HEK293 (cell line): ENCODE data around the gene CISH.
A peak's percentile ranks its signal among the peaks of the same experiment; 100 is the strongest.

Experiments
- GLI4 ChIP-seq: fragments of 450-650 bp; formaldehyde crosslinking; IDR thresholded peaks from 2 replicates; pipeline ENCODE4 v1.5.1; 2016; ENCODE audit warnings: missing biosample characterization, missing genetic modification characterization
- GLIS1 ChIP-seq: fragments of 450-650 bp; formaldehyde crosslinking; IDR thresholded peaks from 2 replicates; pipeline ENCODE4 v1.5.1; 2016; ENCODE audit warnings: missing biosample characterization, missing genetic modification characterization
- HOXA7 ChIP-seq: sonication (generic); formaldehyde crosslinking; IDR thresholded peaks from 2 replicates; pipeline ENCODE4 v1.8.1; 2022; ENCODE audit warnings: missing genetic modification reagents, borderline replicate concordance
- KLF7 ChIP-seq: fragments of 450-650 bp; formaldehyde crosslinking; IDR thresholded peaks from 2 replicates; pipeline ENCODE4 v1.5.1; 2016; ENCODE audit warnings: missing biosample characterization, missing genetic modification characterization, borderline replicate concordance
- KLF9 ChIP-seq: fragments of 450-650 bp; formaldehyde crosslinking; IDR thresholded peaks from 2 replicates; pipeline ENCODE4 v1.5.1; 2016; ENCODE audit warnings: missing biosample characterization, missing genetic modification characterization, low read depth
- MYNN ChIP-seq: fragments of 450-650 bp; formaldehyde crosslinking; IDR thresholded peaks from 2 replicates; pipeline ENCODE4 v1.5.1; 2016; ENCODE audit warnings: missing biosample characterization, missing genetic modification characterization, borderline replicate concordance
- OSR2 ChIP-seq: fragments of 450-650 bp; formaldehyde crosslinking; IDR thresholded peaks from 2 replicates; pipeline ENCODE4 v1.5.1; 2016; ENCODE audit warnings: missing biosample characterization, missing genetic modification characterization
- OVOL3 ChIP-seq: fragments of 450-650 bp; formaldehyde crosslinking; IDR thresholded peaks from 2 replicates; pipeline ENCODE4 v1.5.1; 2016; ENCODE audit warnings: missing biosample characterization, missing genetic modification characterization
- SCRT1 ChIP-seq: fragments of 450-650 bp; formaldehyde crosslinking; IDR thresholded peaks from 2 replicates; pipeline ENCODE4 v1.5.1; 2016; ENCODE audit warnings: missing biosample characterization, missing genetic modification characterization, borderline replicate concordance
- ZBTB20 ChIP-seq: fragments of 450-650 bp; formaldehyde crosslinking; IDR thresholded peaks from 2 replicates; pipeline ENCODE4 v1.5.1; 2016; ENCODE audit warnings: missing biosample characterization, missing genetic modification characterization
- ZBTB21 ChIP-seq: fragments of 450-650 bp; formaldehyde crosslinking; IDR thresholded peaks from 2 replicates; pipeline ENCODE4 v1.5.1; 2017; ENCODE audit warnings: missing biosample characterization, missing genetic modification characterization
- ZBTB48 ChIP-seq: fragments of 450-650 bp; formaldehyde crosslinking; IDR thresholded peaks from 2 replicates; pipeline ENCODE4 v1.5.1; 2016; ENCODE audit warnings: missing biosample characterization, missing genetic modification characterization
- ZNF112 ChIP-seq: fragments of 450-650 bp; formaldehyde crosslinking; IDR thresholded peaks from 2 replicates; pipeline ENCODE4 v1.5.0; 2017; ENCODE audit warnings: missing biosample characterization, missing genetic modification characterization
- ZNF169 ChIP-seq: fragments of 450-650 bp; formaldehyde crosslinking; IDR thresholded peaks from 2 replicates; pipeline ENCODE4 v1.5.1; 2016; ENCODE audit warnings: missing biosample characterization, missing genetic modification characterization
- ZNF211 ChIP-seq: fragments of 450-650 bp; formaldehyde crosslinking; IDR thresholded peaks from 2 replicates; pipeline ENCODE4 v1.5.1; 2016; ENCODE audit warnings: low read depth, missing biosample characterization, missing genetic modification characterization
- ZNF239 ChIP-seq: fragments of 450-650 bp; formaldehyde crosslinking; IDR thresholded peaks from 2 replicates; pipeline ENCODE4 v1.5.1; 2016; ENCODE audit warnings: missing biosample characterization, missing genetic modification characterization
- ZNF341 ChIP-seq: fragments of 450-650 bp; formaldehyde crosslinking; IDR thresholded peaks from 2 replicates; pipeline ENCODE4; 2016; ENCODE audit warnings: low read depth, missing biosample characterization, missing genetic modification characterization
- ZNF391 ChIP-seq: fragments of 450-650 bp; formaldehyde crosslinking; IDR thresholded peaks from 2 replicates; pipeline ENCODE4 v1.5.1; 2016; ENCODE audit warnings: low read depth, missing biosample characterization, missing genetic modification characterization, borderline replicate concordance
- ZNF394 ChIP-seq: fragments of 450-650 bp; formaldehyde crosslinking; IDR thresholded peaks from 2 replicates; pipeline ENCODE4 v1.5.1; 2016; ENCODE audit warnings: missing biosample characterization, missing genetic modification characterization, mild to moderate bottlenecking, moderate library complexity, borderline replicate concordance
- ZNF404 ChIP-seq: fragments of 450-650 bp; formaldehyde crosslinking; IDR thresholded peaks from 2 replicates; pipeline ENCODE4 v1.5.1; 2017; ENCODE audit warnings: missing biosample characterization, missing genetic modification characterization
- ZNF558 ChIP-seq: fragments of 450-650 bp; formaldehyde crosslinking; IDR thresholded peaks from 2 replicates; pipeline ENCODE4 v1.5.1; 2016; ENCODE audit warnings: missing biosample characterization, missing genetic modification characterization
- ZNF610 ChIP-seq: fragments of 450-650 bp; formaldehyde crosslinking; IDR thresholded peaks from 2 replicates; pipeline ENCODE4 v1.5.1; 2016; ENCODE audit warnings: missing biosample characterization, missing genetic modification characterization, borderline replicate concordance
- ZNF654 ChIP-seq: fragments of 450-650 bp; formaldehyde crosslinking; IDR thresholded peaks from 2 replicates; pipeline ENCODE4 v1.5.1; 2016; ENCODE audit warnings: low read depth, missing biosample characterization, missing genetic modification characterization
- ZNF658 ChIP-seq: fragments of 450-650 bp; formaldehyde crosslinking; IDR thresholded peaks from 2 replicates; pipeline ENCODE4; 2016; ENCODE audit warnings: missing biosample characterization, missing genetic modification characterization
- ZNF664 ChIP-seq: fragments of 450-650 bp; formaldehyde crosslinking; IDR thresholded peaks from 2 replicates; pipeline ENCODE4 v1.5.1; 2016; ENCODE audit warnings: missing biosample characterization, missing genetic modification characterization
- ZNF677 ChIP-seq: fragments of 450-650 bp; IDR thresholded peaks from 2 replicates; pipeline ENCODE4 v1.5.0; 2018; ENCODE audit warnings: missing biosample characterization, mild to moderate bottlenecking, missing genetic modification characterization, moderate library complexity
- ZNF707 ChIP-seq: fragments of 450-650 bp; formaldehyde crosslinking; IDR thresholded peaks from 2 replicates; pipeline ENCODE4 v1.5.1; 2016; ENCODE audit warnings: missing biosample characterization, missing genetic modification characterization
- ZNF792 ChIP-seq: fragments of 450-650 bp; formaldehyde crosslinking; IDR thresholded peaks from 2 replicates; pipeline ENCODE4 v1.5.1; 2016; ENCODE audit warnings: missing biosample characterization, missing genetic modification characterization
- ZXDB ChIP-seq: fragments of 450-650 bp; formaldehyde crosslinking; IDR thresholded peaks from 2 replicates; pipeline ENCODE4 v1.5.1; 2016; ENCODE audit warnings: missing biosample characterization, missing genetic modification characterization
- TF ChIP-seq, protein P1 (sequence below): fragments of 450-650 bp; formaldehyde crosslinking; conservative IDR thresholded peaks from 2 replicates; pipeline ENCODE4 v1.5.1; 2016; ENCODE audit warnings: low read depth, missing biosample characterization, missing genetic modification characterization
- TF ChIP-seq, protein P2 (sequence below): fragments of 450-650 bp; formaldehyde crosslinking; IDR thresholded peaks from 2 replicates; pipeline ENCODE4 v1.5.1; 2016; ENCODE audit warnings: missing biosample characterization, missing genetic modification characterization
- TF ChIP-seq, protein P3 (sequence below): fragments of 450-650 bp; formaldehyde crosslinking; IDR thresholded peaks from 2 replicates; pipeline ENCODE4 v1.5.0; 2017; ENCODE audit warnings: missing biosample characterization, missing genetic modification characterization, borderline replicate concordance

The CISH gene

DNA sequence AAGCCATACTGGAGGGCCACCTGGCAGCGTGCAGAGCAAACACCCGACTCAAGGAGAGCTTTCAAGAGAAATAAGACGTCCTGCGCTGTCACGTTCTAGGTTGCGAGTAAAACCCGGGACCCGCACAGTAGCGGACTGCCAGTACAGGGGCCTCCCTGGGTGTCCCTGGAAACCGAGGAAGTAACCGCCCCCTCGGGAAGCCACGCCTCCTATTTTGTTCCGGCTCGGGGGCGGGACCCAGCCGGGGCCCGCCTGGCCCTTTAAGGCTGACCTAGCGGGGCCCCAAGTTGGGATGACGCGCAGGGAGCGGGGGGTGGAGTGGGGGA lies 5.2 kb upstream of the CISH start (continued):
- TF ChIP-seq ZNF792 (no peak), ZNF112 (tag by site-specific recombination) (no peak), ZNF558 (no peak), ZXDB (tag by site-specific recombination) (peak; percentile 92), ZNF677 (no peak), ZNF610 (tag by site-specific recombination) (no peak), HOXA7 (CRISPR knock-in tag) (no peak), GLI4 (tag by site-specific recombination) (no peak), KLF7 (tag by site-specific recombination) (no peak), ZNF664 (tag by site-specific recombination) (no peak), MYNN (tag by site-specific recombination) (no peak), ZNF391 (tag by site-specific recombination) (no peak), OSR2 (tag by site-specific recombination) (peak; percentile 79), ZNF654 (tag by site-specific recombination) (no peak; the same call in 1 of the 2 replicates), OVOL3 (tag by site-specific recombination) (no peak), SCRT1 (tag by site-specific recombination) (no peak), ZNF169 (tag by site-specific recombination) (no peak), ZNF341 (tag by site-specific recombination) (no peak), GLIS1 (tag by site-specific recombination) (peak; percentile 44), ZNF211 (tag by site-specific recombination) (no peak), ZBTB48 (tag by site-specific recombination) (peak; percentile 11; the same call in 1 of the 2 replicates), ZNF394 (tag by site-specific recombination) (no peak), ZNF707 (tag by site-specific recombination) (no peak), ZBTB20 (tag by site-specific recombination) (peak; percentile 91; the same call in 1 of the 2 replicates), ZNF658 (tag by site-specific recombination) (no peak), ZNF404 (tag by site-specific recombination) (no peak), ZNF239 (tag by site-specific recombination) (no peak), KLF9 (peak; percentile 77), ZBTB21 (tag by site-specific recombination) (no peak)
- TF ChIP-seq, protein P1, sequence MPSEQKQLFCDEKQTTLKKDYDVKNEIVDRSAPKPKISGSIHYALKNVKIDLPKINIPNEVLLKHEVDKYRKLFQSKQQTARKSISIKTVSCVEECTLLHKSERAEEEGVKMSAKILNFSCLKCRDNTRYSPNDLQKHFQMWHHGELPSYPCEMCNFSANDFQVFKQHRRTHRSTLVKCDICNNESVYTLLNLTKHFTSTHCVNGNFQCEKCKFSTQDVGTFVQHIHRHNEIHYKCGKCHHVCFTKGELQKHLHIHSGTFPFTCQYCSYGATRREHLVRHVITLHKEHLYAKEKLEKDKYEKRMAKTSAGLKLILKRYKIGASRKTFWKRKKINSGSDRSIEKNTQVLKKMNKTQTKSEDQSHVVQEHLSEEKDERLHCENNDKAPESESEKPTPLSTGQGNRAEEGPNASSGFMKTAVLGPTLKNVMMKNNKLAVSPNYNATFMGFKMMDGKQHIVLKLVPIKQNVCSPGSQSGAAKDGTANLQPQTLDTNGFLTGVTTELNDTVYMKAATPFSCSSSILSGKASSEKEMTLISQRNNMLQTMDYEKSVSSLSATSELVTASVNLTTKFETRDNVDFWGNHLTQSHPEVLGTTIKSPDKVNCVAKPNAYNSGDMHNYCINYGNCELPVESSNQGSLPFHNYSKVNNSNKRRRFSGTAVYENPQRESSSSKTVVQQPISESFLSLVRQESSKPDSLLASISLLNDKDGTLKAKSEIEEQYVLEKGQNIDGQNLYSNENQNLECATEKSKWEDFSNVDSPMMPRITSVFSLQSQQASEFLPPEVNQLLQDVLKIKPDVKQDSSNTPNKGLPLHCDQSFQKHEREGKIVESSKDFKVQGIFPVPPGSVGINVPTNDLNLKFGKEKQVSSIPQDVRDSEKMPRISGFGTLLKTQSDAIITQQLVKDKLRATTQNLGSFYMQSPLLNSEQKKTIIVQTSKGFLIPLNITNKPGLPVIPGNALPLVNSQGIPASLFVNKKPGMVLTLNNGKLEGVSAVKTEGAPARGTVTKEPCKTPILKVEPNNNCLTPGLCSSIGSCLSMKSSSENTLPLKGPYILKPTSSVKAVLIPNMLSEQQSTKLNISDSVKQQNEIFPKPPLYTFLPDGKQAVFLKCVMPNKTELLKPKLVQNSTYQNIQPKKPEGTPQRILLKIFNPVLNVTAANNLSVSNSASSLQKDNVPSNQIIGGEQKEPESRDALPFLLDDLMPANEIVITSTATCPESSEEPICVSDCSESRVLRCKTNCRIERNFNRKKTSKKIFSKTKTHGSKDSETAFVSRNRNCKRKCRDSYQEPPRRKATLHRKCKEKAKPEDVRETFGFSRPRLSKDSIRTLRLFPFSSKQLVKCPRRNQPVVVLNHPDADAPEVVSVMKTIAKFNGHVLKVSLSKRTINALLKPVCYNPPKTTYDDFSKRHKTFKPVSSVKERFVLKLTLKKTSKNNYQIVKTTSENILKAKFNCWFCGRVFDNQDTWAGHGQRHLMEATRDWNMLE (tag by site-specific recombination) = no peak
- TF ChIP-seq, protein P2, sequence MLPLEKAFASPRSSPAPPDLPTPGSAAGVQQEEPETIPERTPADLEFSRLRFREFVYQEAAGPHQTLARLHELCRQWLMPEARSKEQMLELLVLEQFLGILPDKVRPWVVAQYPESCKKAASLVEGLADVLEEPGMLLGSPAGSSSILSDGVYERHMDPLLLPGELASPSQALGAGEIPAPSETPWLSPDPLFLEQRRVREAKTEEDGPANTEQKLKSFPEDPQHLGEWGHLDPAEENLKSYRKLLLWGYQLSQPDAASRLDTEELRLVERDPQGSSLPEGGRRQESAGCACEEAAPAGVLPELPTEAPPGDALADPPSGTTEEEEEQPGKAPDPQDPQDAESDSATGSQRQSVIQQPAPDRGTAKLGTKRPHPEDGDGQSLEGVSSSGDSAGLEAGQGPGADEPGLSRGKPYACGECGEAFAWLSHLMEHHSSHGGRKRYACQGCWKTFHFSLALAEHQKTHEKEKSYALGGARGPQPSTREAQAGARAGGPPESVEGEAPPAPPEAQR (tag by site-specific recombination) = no peak
- TF ChIP-seq, protein P3, sequence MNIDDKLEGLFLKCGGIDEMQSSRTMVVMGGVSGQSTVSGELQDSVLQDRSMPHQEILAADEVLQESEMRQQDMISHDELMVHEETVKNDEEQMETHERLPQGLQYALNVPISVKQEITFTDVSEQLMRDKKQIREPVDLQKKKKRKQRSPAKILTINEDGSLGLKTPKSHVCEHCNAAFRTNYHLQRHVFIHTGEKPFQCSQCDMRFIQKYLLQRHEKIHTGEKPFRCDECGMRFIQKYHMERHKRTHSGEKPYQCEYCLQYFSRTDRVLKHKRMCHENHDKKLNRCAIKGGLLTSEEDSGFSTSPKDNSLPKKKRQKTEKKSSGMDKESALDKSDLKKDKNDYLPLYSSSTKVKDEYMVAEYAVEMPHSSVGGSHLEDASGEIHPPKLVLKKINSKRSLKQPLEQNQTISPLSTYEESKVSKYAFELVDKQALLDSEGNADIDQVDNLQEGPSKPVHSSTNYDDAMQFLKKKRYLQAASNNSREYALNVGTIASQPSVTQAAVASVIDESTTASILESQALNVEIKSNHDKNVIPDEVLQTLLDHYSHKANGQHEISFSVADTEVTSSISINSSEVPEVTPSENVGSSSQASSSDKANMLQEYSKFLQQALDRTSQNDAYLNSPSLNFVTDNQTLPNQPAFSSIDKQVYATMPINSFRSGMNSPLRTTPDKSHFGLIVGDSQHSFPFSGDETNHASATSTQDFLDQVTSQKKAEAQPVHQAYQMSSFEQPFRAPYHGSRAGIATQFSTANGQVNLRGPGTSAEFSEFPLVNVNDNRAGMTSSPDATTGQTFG = no peak
- TF ChIP-seq, all 188 proteins: peak for 14
